ENCODE measurements around the gene CCR7.

CCR7 gene

DNA sequence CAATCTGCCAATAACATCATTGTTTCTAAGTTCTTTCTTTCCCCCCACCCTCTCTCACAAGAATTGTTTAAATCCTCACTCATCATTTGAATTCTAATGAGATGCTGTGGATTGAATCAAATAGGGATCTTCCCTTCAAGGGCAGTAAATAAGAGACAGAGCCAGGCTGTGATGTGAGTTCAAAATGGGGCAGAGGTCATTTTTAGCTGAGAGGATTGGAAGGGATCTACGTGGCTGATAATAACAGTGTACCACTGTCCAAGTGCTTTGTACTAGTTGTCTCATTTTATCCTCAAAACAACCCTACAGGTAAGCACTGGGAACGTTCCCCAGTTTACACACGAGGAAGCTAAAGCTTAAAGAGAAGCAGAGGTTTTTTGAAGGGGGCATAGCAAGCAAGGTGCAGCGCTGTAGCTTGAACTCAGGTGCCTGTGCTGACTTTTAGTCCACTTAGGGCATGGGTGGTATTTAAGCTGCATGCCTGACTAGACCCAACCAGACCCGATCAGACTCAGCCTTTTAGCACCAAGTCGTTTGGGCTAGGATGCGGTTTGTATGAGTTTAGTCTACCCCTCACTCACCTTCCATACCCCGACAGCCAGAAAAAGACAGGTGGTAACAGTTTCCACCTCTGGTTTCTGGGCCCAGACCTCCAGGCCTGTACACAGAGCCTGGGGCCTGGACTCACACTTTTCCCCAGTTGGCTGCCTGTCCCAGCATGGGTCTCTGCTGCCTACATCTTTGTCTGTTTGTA lies 39.2 kb upstream of the CCR7 start:
- Histone ChIP-seq H3K4me3 (ENCODE audit: low read length) (no peak overlapping the region), H3K4me1 (ENCODE audit: control insufficient read depth, insufficient read depth, low read length) (no peaks in the 10 kb centered on the region), H3K27me3 (ENCODE audit: control insufficient read depth, insufficient read depth, low read length) (no peaks in the 10 kb centered on the region), H3K9me3 (ENCODE audit: control insufficient read depth, low read length) (no peaks in the 10 kb centered on the region), H3K36me3 (ENCODE audit: control insufficient read depth, insufficient read depth, low read length) (no peaks in the 10 kb centered on the region), H3K9ac (ENCODE audit: low read length) (no peak overlapping the region)

DNA sequence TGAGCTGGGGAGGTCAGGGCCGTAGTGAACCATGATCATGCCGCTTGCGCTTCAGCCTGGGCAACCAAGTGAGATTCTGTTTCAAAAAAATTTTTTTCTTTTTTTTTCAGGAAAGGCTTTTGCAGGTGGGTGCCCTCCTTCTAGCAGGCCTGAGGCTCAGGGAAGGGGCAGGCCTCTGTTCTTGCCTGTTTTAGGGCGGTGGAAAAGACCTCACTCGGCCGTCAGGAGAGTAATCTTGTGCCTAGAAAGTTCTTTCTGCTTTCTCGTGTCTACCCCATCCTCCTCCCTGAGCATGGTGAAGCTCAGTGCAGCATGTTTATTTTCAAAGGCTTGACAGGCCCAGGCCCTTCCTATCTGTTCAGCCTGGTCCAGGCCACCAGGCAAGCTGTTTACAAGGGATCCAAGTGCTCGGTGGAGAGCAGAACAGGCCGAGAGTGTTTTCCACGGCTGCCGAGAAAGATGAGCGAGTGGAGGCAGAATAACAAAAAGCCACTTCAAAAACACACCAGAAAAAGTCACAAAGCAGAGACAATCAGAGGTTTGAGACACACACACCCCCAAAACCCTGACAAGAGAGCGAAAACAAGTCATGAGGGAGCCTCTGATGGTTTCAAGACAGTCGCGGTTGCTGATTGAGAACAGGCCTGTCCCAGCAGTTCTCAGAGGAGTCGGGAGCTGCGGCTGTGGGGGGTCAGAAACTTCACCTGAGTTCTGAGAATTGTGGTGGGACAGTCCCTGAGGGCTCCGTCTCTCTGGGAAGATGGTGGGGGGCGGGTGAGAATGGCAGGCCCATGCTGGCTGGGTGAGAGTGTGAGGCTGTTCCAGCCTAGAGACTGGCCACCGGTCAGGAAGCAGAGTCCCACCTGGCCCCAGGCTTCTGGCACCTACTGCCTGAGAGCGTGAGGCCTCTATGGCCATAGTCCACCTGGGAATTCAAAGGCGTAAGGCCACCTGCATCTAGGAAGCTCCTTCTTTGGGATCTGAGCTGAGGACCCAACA lies 37.5 kb upstream of the CCR7 start:
- H3K4me1 ChIP-seq (ENCODE audit: control insufficient read depth, insufficient read depth, low read length), result no peaks in the 10 kb centered on the region
- no peaks in the 10 kb centered on the region for H3K9me3 ChIP-seq (ENCODE audit: control insufficient read depth, low read length)
- no peak overlapping the region for H3K4me3 ChIP-seq (ENCODE audit: low read length)
- no peak overlapping the region for H3K9ac ChIP-seq (ENCODE audit: low read length)
- H3K27me3 ChIP-seq (ENCODE audit: control insufficient read depth, insufficient read depth, low read length), result no peaks in the 10 kb centered on the region
- H3K36me3 ChIP-seq (ENCODE audit: control insufficient read depth, insufficient read depth, low read length), result no peaks in the 10 kb centered on the region

DNA sequence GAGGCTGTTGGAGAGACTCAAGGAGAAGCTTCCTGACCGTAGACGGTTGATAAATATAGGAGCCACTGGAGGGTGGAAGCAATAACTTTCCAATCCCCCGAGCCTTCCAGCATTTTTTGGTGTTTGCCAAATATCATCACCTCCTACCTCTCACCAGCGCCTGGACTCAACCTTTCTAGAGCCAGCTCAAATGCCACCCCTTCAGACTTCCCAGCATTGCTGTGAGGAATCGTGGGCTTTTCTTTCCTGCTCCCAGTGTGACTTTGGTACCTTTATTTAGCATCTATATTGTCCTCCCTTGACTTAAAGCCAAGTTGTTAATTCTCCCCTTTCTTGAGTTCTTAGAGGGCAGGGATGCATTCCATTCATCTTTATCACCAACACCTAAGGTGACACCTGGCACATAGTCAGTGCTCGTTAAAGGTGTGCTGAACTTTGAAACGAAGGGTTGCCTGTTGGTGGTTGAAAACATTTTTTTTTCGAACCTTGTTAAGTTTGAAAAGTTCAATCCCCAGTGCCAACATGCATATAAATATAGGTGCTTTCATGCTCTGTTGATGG lies 35.3 kb upstream of the CCR7 start:
- H3K27me3 ChIP-seq (ENCODE audit: control insufficient read depth, insufficient read depth, low read length), result no peaks in the 10 kb centered on the region
- H3K9ac ChIP-seq (ENCODE audit: low read length), result no peak overlapping the region
- H3K36me3 ChIP-seq (ENCODE audit: control insufficient read depth, insufficient read depth, low read length), result no peaks in the 10 kb centered on the region
- H3K9me3 ChIP-seq (ENCODE audit: control insufficient read depth, low read length), result no peaks in the 10 kb centered on the region
- H3K4me1 ChIP-seq (ENCODE audit: control insufficient read depth, insufficient read depth, low read length), result no peaks in the 10 kb centered on the region
- H3K4me3 ChIP-seq (ENCODE audit: low read length), result no peak overlapping the region

DNA sequence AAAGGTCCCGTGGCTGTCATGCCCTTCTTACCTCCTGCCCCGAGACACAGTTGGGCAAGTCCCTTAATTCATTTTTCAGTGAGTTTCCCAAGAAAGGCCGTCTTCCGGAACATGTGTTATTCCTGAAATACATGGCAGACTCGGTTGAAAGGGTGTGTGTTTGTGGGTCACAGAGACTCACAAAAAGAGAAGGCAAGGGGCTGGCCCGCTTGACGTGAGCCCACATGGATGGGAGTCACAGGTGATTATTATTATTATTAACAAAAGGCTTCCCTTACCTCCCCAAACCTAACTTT lies 34.1 kb upstream of the CCR7 start:
- Histone ChIP-seq H3K9ac (ENCODE audit: low read length) (no peak overlapping the region), H3K27me3 (ENCODE audit: control insufficient read depth, insufficient read depth, low read length) (no peaks in the 10 kb centered on the region), H3K4me3 (ENCODE audit: low read length) (no peak overlapping the region), H3K36me3 (ENCODE audit: control insufficient read depth, insufficient read depth, low read length) (no peaks in the 10 kb centered on the region), H3K9me3 (ENCODE audit: control insufficient read depth, low read length) (no peaks in the 10 kb centered on the region), H3K4me1 (ENCODE audit: control insufficient read depth, insufficient read depth, low read length) (no peaks in the 10 kb centered on the region)

DNA sequence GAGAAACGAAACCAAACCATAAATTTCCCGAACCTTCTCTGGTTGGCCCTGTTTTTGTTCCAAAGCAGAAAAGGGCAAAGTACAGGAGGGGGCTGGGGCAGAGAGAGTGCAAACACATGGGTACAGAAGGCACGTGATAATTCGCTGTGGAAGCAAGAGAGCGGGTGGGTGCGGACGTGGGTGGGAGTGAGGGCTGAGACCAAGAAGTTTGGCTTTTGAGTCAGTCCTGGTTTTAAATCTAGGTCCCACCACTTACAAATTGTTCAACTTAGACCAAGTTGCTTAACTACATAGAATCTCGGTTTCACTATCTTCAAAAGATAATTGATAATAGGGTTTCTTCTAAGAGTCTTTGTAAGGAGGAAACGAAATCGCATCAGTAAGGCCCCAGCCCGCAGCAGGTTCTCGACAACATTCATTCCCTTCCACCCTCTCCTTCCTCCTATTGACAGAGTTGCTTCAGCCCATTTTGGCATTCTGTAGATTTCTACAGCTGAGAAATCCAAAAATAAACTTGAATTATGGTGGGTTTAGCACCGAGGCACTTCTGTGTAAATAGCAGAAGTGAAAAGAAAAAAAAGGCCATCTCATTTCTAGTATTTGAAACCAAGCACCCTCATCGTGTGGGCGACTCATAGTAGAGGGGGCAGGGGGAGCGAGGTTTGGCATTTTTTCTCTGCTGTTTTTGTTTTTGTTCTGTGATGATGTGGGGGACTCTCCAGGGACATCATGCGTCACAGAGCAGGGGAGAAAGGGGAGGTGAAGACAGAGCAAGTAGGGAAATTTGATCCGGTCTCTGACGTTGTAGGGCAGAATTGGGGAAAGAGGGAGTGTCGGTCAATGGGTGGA lies 33.6 kb upstream of the CCR7 start:
- no peaks in the 10 kb centered on the region for H3K9me3 ChIP-seq (ENCODE audit: control insufficient read depth, low read length)
- H3K36me3 ChIP-seq (ENCODE audit: control insufficient read depth, insufficient read depth, low read length), result no peaks in the 10 kb centered on the region
- H3K4me3 ChIP-seq (ENCODE audit: low read length), result no peak overlapping the region
- H3K27me3 ChIP-seq (ENCODE audit: control insufficient read depth, insufficient read depth, low read length), result no peaks in the 10 kb centered on the region
- H3K4me1 ChIP-seq (ENCODE audit: control insufficient read depth, insufficient read depth, low read length), result no peaks in the 10 kb centered on the region
- H3K9ac ChIP-seq (ENCODE audit: low read length), result no peak overlapping the region

DNA sequence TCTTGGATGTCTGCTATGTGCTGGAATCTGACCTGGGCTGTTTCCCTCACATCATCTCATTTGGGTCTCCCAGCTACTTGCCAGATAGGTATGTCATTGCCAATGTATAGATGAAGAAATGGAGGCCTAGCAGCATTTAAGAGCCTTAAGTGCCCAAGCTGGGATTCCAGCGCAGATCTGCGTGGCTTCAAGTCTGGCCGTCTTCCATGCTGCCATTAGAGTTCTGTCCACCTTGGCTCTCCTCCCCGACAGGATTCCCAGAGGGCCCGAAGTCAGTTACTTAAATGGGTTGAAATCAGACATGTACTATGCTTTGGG lies 33.0 kb upstream of the CCR7 start:
- H3K4me1 ChIP-seq (ENCODE audit: control insufficient read depth, insufficient read depth, low read length), result no peaks in the 10 kb centered on the region
- H3K9me3 ChIP-seq (ENCODE audit: control insufficient read depth, low read length), result no peaks in the 10 kb centered on the region
- H3K9ac ChIP-seq (ENCODE audit: low read length), result no peak overlapping the region
- no peak overlapping the region for H3K4me3 ChIP-seq (ENCODE audit: low read length)
- no peaks in the 10 kb centered on the region for H3K36me3 ChIP-seq (ENCODE audit: control insufficient read depth, insufficient read depth, low read length)
- H3K27me3 ChIP-seq (ENCODE audit: control insufficient read depth, insufficient read depth, low read length), result no peaks in the 10 kb centered on the region

DNA sequence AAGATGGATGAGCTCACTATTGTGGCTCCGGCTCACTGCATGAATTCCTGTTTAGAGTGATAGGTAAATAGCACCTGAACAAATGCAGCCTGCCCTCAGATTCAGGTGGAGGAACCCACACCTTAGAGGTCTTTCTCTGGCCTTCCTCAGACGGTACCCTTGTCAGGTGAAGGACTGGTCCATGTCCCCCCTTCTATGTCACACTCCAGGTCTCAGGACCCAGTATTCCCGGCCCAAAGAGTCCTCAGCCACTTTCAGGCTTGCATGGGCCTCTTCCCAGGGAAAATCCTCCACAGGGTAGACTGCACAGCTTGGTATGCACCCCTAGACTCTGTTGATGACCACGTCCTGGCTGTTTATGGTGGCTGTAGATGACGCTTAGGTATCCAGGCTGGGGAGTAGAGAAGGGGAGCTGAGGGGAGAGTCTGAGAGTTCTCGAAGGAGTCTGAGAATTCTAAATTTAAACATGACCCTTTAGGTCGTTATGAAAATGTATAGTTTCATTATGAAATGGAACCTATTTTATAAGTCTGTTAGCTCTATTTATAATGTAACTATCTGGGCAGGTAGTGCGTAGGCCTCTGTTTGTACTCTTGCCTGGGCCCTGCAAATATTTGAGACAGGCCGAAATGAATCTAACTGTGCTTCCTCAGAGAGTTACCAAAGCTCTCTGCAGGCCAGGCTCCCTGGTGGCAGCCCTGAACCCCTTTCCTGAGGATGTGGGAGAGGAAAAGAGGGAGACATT lies 32.5 kb upstream of the CCR7 start:
- Histone ChIP-seq H3K9me3 (ENCODE audit: control insufficient read depth, low read length) (no peaks in the 10 kb centered on the region), H3K9ac (ENCODE audit: low read length) (no peak overlapping the region), H3K4me1 (ENCODE audit: control insufficient read depth, insufficient read depth, low read length) (no peaks in the 10 kb centered on the region), H3K36me3 (ENCODE audit: control insufficient read depth, insufficient read depth, low read length) (no peaks in the 10 kb centered on the region), H3K27me3 (ENCODE audit: control insufficient read depth, insufficient read depth, low read length) (no peaks in the 10 kb centered on the region), H3K4me3 (ENCODE audit: low read length) (no peak overlapping the region)

DNA sequence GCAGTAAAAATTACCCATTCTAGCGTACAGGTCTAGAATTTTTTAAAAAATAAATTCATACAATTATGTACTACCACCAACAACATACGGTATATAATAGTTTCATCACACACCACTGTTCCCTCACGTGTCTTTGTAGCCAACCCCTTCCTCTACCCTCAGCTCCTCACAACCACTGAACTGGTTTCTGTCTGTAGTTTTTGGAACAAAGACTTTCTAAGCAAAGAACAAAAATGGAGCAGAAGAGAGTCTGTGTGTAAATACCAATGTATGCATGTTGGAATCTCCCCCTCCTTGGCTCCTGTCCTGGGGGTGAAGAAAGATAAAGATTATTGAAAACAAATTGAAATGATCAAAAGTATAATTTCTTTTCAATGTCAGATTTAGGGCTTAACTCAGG lies 31.9 kb upstream of the CCR7 start:
- Histone ChIP-seq H3K9ac (ENCODE audit: low read length) (no peak overlapping the region), H3K4me1 (ENCODE audit: control insufficient read depth, insufficient read depth, low read length) (no peaks in the 10 kb centered on the region), H3K4me3 (ENCODE audit: low read length) (no peak overlapping the region), H3K36me3 (ENCODE audit: control insufficient read depth, insufficient read depth, low read length) (no peaks in the 10 kb centered on the region), H3K9me3 (ENCODE audit: control insufficient read depth, low read length) (no peaks in the 10 kb centered on the region), H3K27me3 (ENCODE audit: control insufficient read depth, insufficient read depth, low read length) (no peaks in the 10 kb centered on the region)

DNA sequence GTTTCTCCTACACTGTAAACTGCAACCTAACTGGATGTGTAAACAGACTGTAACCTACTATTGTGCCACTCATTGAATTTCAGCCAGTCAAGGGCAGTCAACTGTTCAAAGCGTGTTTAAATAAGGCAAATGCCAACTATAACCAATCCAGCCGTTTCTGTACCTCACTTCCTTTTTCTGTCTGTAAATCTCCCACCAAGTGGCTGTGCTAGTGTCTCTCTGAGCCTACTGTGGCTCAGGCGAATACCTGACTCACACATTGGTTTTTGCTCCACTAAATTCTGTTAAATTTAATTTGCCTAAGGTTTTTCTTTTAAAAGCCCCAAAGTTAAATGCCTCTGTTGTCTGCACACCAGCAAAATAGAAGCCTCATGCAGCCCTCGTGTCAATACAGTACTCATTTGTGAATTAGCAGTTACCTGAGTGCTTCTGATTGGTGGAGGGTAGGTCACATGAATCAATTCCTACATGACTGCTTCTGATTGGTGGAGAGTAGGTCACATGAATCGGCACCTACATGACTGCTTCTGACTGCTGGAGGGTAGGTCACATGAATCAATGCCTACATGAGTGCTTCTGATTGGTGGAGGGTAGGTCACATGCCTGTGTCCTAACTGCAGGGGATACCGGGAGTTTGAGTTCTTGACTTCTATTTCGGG lies 31.1 kb upstream of the CCR7 start:
- no peaks in the 10 kb centered on the region for H3K27me3 ChIP-seq (ENCODE audit: control insufficient read depth, insufficient read depth, low read length)
- no peak overlapping the region for H3K9ac ChIP-seq (ENCODE audit: low read length)
- H3K36me3 ChIP-seq (ENCODE audit: control insufficient read depth, insufficient read depth, low read length), result no peaks in the 10 kb centered on the region
- no peaks in the 10 kb centered on the region for H3K9me3 ChIP-seq (ENCODE audit: control insufficient read depth, low read length)
- H3K4me1 ChIP-seq (ENCODE audit: control insufficient read depth, insufficient read depth, low read length), result no peaks in the 10 kb centered on the region
- H3K4me3 ChIP-seq (ENCODE audit: low read length), result no peak overlapping the region

DNA sequence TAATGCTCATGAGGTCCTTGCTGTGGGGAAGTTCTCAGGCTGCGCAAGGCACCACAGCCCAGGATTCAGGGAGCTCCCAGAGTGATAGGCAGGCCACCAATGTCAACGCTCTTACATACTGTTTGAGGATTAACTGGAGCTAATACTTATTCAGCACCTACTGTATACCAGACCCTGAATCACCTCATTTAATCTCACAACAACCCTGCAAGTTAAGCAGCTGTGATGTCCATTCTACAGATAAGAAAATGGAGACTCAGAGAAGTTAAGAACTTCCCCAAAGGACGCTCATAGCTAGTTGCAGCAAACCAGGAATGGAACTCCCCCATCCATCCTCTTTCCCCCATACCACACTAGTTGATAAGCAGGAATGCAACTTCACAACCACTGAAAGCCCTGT lies 25.5 kb upstream of the CCR7 start:
- H3K4me1 ChIP-seq (ENCODE audit: control insufficient read depth, insufficient read depth, low read length), result no peaks in the 10 kb centered on the region
- no peak overlapping the region for H3K9ac ChIP-seq (ENCODE audit: low read length)
- no peaks in the 10 kb centered on the region for H3K36me3 ChIP-seq (ENCODE audit: control insufficient read depth, insufficient read depth, low read length)
- no peaks in the 10 kb centered on the region for H3K9me3 ChIP-seq (ENCODE audit: control insufficient read depth, low read length)
- H3K27me3 ChIP-seq (ENCODE audit: control insufficient read depth, insufficient read depth, low read length), result peaks cover 3% of the 10 kb centered on the region
- no peak overlapping the region for H3K4me3 ChIP-seq (ENCODE audit: low read length)

DNA sequence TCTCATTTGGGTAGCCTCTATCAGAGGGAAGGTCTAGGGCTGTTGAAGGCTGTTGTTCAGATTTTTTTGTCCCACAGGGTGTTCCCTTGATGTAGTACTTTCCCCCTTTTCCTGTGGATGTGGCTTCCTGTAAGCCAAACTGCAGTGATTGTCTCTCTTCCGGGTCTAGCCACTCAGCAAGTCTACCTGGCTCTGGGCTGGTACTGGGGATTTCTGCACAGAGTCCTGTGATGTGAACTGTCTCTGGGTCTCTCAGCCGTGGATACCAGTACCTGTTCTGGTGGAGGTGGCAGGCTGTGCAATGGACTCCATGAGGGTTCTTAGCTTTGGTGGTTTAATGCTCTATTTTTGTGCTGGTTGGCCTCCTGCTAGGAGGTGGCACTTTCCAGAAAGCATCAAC lies 23.3 kb upstream of the CCR7 start:
- H3K9ac ChIP-seq (ENCODE audit: low read length), result no peak overlapping the region

More for the DNA sequence above, 23.3 kb upstream of the CCR7 start:
- no peaks in the 10 kb centered on the region for H3K4me1 ChIP-seq (ENCODE audit: control insufficient read depth, insufficient read depth, low read length)
- no peaks in the 10 kb centered on the region for H3K36me3 ChIP-seq (ENCODE audit: control insufficient read depth, insufficient read depth, low read length)
- H3K27me3 ChIP-seq (ENCODE audit: control insufficient read depth, insufficient read depth, low read length), result peaks cover 3% of the 10 kb centered on the region
- no peaks in the 10 kb centered on the region for H3K9me3 ChIP-seq (ENCODE audit: control insufficient read depth, low read length)
- no peak overlapping the region for H3K4me3 ChIP-seq (ENCODE audit: low read length)
